ENCODE results near the gene BANP.

The BANP gene

DNA sequence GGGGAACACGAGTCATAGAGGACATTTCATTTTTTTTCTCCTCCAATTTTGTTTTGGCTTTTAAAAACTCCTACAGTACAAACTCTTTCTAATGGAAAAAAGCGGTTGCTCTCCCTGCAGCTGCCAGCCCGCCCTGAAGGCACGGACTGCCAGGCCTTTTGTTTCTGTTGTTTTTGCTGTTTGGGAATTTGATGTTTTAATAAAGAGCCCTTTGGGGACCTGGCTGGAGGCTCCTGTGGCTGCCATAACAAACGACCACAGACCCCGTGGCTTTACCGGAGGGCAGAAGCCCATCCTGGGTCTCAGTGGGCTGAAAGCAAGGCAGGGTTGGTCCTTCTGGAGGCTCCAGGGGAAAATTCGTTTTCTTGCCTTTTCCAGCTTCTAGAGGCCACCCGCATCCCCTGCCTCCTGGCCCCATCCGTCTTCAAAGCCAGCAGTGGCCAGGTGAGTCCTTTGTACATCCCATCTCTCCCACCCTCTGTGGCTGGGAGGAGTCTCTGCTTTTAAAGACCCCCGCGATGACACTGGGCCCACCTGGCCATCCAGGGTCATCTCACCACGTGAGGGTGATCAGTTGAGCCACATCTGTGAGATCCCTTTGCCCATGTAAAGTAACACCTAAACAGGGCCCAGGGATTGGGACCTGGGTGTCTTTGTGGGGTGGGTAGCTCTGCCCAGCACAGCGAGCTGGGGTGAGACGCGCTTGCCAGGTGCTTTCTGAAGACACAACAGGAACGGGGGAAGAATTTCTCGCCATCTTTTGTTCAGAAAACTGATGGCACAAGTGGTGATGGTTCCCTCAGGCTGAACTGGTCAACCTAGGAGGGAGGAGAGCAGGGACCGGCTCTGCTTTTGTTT is 113.9 kb downstream of the BANP start:
- DNase-seq (ENCODE audit: extremely low read depth, low read depth) = no peak
- TF ChIP-seq, protein P1, sequence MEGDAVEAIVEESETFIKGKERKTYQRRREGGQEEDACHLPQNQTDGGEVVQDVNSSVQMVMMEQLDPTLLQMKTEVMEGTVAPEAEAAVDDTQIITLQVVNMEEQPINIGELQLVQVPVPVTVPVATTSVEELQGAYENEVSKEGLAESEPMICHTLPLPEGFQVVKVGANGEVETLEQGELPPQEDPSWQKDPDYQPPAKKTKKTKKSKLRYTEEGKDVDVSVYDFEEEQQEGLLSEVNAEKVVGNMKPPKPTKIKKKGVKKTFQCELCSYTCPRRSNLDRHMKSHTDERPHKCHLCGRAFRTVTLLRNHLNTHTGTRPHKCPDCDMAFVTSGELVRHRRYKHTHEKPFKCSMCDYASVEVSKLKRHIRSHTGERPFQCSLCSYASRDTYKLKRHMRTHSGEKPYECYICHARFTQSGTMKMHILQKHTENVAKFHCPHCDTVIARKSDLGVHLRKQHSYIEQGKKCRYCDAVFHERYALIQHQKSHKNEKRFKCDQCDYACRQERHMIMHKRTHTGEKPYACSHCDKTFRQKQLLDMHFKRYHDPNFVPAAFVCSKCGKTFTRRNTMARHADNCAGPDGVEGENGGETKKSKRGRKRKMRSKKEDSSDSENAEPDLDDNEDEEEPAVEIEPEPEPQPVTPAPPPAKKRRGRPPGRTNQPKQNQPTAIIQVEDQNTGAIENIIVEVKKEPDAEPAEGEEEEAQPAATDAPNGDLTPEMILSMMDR (IDR thresholded peaks at IDR 0.05; ENCODE audit: low read depth, low read length) = no peak

DNA sequence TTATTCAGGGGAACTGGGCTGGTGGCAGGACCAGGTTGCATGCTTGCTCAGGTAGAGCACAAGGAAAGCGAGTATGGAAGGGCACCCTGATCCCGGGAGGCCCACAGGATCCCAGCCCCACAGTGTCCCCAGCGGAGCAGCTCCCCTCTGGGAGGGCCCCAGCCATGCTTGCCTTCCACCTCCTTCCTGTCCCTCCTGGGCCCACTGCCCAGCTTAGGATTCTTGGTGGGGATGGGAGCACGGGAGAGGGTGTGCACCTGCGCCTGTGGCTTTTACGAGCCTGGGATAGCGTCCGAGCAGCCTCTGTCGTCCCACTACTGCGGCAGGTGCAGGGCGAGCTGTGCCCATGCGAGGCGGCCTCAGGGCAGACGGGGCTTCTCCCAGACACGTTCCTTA is 114.5 kb downstream of the BANP start:
- DNase-seq (ENCODE audit: extremely low read depth, low read depth) = no peak
- TF ChIP-seq, protein P1 (IDR thresholded peaks at IDR 0.05; ENCODE audit: low read depth, low read length) = no peak

DNA sequence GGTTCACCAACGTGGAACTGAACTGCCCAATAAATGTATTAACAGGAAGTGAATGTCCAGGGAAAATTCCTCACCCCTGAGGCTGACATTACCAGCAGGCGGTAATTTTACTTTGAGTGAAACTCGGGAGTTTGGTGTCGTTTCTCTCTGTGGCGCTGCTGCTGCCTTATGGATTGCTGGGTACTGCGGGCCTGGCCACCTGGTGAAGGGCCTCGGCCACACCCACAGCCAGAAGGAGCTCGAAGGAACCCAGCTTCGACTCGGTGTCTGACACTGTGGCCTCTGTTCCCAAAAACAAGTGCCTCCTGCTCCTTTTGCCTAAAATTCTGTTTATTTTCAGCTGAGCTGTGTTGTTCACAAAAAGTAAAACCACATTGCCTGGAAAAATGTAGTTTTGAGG is 115.0 kb downstream of the BANP start:
- TF ChIP-seq, protein P1 (IDR thresholded peaks at IDR 0.05; ENCODE audit: low read depth, low read length) = no peak
- DNase-seq (ENCODE audit: extremely low read depth, low read depth) = no peak

- TF ChIP-seq, protein P1 (IDR thresholded peaks at IDR 0.05; ENCODE audit: low read depth, low read length) = no peak
Observed at GRCh38 chr16:88066680-88067529, 115.7 kb downstream of the BANP start.

DNA sequence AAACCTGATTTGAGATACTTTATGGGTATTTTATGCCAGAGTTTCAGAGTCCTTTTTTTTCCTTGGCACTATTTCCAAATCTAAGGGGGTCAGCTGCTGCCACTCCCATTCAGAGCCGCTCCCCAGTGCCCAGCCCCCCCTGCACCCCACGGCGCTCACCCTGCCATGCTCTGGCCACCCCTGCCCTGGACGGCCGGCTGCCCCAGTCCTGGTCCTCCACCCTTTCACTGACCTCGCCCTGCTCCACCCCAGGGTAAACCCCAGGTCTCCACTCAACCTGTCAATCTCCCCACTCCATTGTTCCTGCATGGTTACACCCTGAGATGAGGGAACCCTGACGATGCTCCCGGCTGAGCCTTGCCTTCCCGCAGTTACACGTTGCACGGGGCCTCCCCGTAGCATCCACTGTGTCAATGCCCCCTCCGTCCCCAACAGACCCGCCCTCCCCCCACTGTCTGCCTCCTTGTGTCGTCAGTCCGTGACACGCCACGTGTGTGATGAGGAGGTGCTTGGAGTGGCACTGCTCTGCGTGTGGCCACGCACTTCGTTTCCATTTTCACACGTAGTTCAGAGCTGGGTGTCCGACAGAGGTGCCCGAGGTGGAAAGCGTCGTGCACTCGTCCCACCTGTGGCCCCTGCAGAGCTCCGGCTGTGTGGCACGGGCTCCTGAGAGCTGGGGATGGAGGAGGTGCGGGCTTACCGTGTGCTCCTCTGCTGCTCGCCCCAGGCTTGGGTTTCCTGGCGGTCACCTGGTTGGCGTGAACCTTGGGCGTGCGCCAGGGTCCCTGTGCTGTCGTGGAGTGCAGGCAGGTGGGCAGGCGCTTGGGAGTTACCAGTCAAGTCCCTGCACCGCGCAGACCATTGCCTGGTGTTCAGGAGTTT is 116.5 kb downstream of the BANP start:
- TF ChIP-seq, protein P1 (IDR thresholded peaks at IDR 0.05; ENCODE audit: low read depth, low read length) = no peak
- DNase-seq (ENCODE audit: extremely low read depth, low read depth) = no peak

More at GRCh38 chr16:88066680-88067529, 115.7 kb downstream of the BANP start:
- no peak for DNase-seq (ENCODE audit: extremely low read depth, low read depth)

DNA sequence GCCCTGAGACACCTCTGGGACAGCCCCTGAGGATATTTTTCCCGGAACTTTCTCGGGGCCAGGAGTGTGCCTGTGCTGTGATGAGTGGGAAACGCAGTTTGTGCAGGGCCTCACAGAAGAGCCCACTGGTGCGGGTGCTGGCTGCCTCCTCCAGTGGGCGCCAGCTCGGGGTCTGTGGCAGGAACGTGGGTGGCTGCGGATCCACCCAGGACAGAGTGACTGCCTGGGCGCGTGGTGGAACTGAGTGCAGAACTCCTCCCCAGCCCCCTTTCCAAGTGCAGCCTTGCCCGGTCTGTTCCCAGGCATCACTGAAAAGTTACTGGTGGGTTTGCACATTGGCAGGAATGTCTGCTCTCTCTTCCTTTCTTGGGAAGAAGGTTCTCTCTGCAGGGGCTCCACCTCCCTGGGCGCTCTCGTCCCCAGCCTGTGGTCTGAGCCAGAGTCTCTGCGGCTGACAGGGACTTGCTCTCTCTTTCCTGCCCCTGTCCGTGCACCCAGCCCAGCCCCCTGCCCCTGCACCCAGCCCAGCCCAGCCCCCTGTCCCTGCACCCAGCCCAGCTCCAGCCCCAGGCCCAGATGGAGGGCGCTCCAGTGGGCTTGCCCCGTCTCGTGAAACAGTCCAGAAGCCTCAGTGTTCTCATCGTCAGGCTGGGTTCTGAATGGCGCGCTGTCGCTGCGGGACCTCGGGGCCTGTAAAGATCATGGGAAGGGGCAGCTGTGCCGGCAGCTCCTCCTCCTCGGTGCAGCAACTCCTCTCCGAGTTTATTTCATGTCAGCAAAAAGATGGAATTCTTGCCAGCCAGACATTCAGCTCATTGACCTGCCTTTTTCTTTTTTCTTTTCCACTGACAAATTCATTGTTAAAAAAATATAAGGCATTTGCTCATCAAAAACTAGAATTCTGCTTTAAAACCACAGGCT is 117.5 kb downstream of the BANP start:
- no peak for DNase-seq (ENCODE audit: extremely low read depth, low read depth)
- TF ChIP-seq, protein P1 (IDR thresholded peaks at IDR 0.05; ENCODE audit: low read depth, low read length) = no peak

Measured in AG09319 (cell line).